Activated CD8-positive, alpha-beta memory T cell treated with anti-CD3 and anti-CD28 coated beads, Interleukin-2, amount 50 U/mL, for 24 hours (primary cell): Measurements from ENCODE around the gene TSPAN10.
"Not testable (repeated sequence)": the region's sequence is repeated elsewhere in the genome, so short reads cannot be mapped to it uniquely, and the experiment has no call there.

Experiments used
- DNase-seq: peaks from one replicate; pipeline ENCODE4 v3.0.0-alpha.2; 2020; ENCODE audit errors: extremely low read depth

The TSPAN10 gene

GRCh38 chr17:81662002-81662401, 25.0 kb downstream of the TSPAN10 start:
- no peak for DNase-seq

- no peak for DNase-seq
These were observed 27.1 kb downstream of the TSPAN10 start for GRCh38 chr17:81664051-81664470.

GRCh38 chr17:81665205-81666091, 28.5 kb downstream of the TSPAN10 start:
- no peak for DNase-seq

GRCh38 chr17:81666092-81666341, 29.0 kb downstream of the TSPAN10 start:
- DNase-seq, result no peak

- DNase-seq, result peak; percentile 79
These were observed 29.6 kb downstream of the TSPAN10 start, which contains the start of the genes CCDC137 and OXLD1 for GRCh38 chr17:81666342-81667191. CCDC137 (plus strand) TSS chr17:81666737; CDS start chr17:81666767, 30 bp downstream. OXLD1 (minus strand) TSS chr17:81666605; CDS start chr17:81666577, 28 bp downstream.

GRCh38 chr17:81667754-81668153, 30.8 kb downstream of the TSPAN10 start:
- no peak for DNase-seq

GRCh38 chr17:81672504-81672903, 35.5 kb downstream of the TSPAN10 start:
- DNase-seq, result no peak

- DNase-seq, result no peak
These were observed 36.0 kb downstream of the TSPAN10 start for GRCh38 chr17:81672954-81673353.

GRCh38 chr17:81673561-81674258, 36.7 kb downstream of the TSPAN10 start:
- DNase-seq, result no peak

GRCh38 chr17:81675515-81676221, 38.7 kb downstream of the TSPAN10 start:
- not testable (repeated sequence) for DNase-seq

GRCh38 chr17:81676906-81677305, 39.9 kb downstream of the TSPAN10 start:
- no peak for DNase-seq

- no peak for DNase-seq
These were observed 43.2 kb downstream of the TSPAN10 start for GRCh38 chr17:81680150-81680549.

GRCh38 chr17:81681672-81682071, 44.7 kb downstream of the TSPAN10 start:
- no peak for DNase-seq

GRCh38 chr17:81682565-81683207, 45.7 kb downstream of the TSPAN10 start:
- DNase-seq, result no peak

GRCh38 chr17:81683208-81683583, 46.2 kb downstream of the TSPAN10 start:
- no peak for DNase-seq

GRCh38 chr17:81683584-81684441, 46.8 kb downstream of the TSPAN10 start, which contains the start of the genes ARL16 and HGS:
ARL16 (minus strand) TSS chr17:81683797; CDS start chr17:81683753, 44 bp downstream.
HGS (plus strand) TSS chr17:81684011; CDS start chr17:81684067, 56 bp downstream.
- peak; percentile 91 for DNase-seq

GRCh38 chr17:81684442-81684911, 47.5 kb downstream of the TSPAN10 start:
- no peak for DNase-seq

GRCh38 chr17:81685108-81685507, 48.1 kb downstream of the TSPAN10 start:
- DNase-seq, result no peak

- DNase-seq, result no peak
These were observed 49.6 kb downstream of the TSPAN10 start for GRCh38 chr17:81686614-81687013.
